ENCODE results near the gene GLCE.

Gene GLCE

DNA sequence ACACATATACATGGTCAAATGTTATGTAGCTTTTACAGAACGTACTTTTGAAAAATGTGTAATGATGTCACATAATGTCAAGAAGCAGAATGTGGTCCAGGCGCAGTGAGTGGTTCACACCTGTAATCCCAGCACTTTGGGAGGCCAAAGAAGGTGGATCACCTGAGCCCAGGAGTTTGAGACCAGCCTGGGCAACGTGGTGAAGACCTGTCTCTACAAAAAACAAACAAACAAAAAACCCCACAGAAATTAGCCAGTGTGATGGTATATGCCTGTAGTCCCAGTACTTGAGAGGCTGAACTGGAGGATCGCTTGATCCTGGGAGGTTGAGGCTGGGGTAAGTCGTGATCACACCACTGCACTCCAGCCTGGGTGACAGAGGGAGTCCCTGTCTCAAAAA, 15.9 kb upstream of the GLCE start:
- Histone ChIP-seq H3K27ac (no peak overlapping the region), H3K36me3 (replicated peaks) (no peaks in the 10 kb centered on the region), H3K4me3 (ENCODE audit: low read depth, low read length) (no peak overlapping the region), H3K27me3 (replicated peaks) (peaks cover 1% of the 10 kb centered on the region)
- no peak for DNase-seq
- in situ Hi-C loops (cut with HindIII; ENCODE audit: low pct_ligation_motif_present, low sequenced_read_pairs) = no loop called here
- TF ChIP-seq, protein P1, sequence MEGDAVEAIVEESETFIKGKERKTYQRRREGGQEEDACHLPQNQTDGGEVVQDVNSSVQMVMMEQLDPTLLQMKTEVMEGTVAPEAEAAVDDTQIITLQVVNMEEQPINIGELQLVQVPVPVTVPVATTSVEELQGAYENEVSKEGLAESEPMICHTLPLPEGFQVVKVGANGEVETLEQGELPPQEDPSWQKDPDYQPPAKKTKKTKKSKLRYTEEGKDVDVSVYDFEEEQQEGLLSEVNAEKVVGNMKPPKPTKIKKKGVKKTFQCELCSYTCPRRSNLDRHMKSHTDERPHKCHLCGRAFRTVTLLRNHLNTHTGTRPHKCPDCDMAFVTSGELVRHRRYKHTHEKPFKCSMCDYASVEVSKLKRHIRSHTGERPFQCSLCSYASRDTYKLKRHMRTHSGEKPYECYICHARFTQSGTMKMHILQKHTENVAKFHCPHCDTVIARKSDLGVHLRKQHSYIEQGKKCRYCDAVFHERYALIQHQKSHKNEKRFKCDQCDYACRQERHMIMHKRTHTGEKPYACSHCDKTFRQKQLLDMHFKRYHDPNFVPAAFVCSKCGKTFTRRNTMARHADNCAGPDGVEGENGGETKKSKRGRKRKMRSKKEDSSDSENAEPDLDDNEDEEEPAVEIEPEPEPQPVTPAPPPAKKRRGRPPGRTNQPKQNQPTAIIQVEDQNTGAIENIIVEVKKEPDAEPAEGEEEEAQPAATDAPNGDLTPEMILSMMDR (IDR thresholded peaks at IDR 0.05; ENCODE audit: low read depth, low read length, missing control alignments) = no peak

DNA sequence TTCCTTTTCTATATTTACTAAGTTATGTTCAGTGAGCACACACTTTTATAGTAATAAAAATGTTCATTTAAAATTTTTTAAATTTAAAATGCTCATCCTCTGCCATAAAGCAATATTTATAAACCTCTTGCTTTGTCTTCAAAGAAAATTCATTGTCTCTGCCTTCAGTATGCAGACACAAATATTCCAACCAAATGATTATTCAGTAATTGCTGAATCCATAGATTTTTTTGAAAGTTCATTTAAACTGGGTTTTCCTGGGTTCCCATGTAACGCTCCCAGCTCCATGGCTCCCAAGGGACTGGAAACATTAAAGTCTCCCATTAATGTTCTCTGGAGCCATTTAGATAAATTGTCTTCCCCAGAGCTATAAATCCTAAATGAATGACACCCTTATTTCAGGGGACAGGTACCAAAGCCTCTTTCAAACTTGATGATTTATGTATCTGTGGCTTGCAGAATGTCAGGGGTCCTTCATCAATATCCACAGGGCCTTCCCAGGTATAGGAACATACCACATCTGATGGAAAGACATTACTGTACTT, 15.2 kb upstream of the GLCE start:
- in situ Hi-C loops (cut with HindIII; ENCODE audit: low pct_ligation_motif_present, low sequenced_read_pairs) = no loop called here
- TF ChIP-seq, protein P1 (IDR thresholded peaks at IDR 0.05; ENCODE audit: low read depth, low read length, missing control alignments) = no peak
- no peaks in the 10 kb centered on the region for H3K36me3 ChIP-seq (replicated peaks)
- H3K27me3 ChIP-seq (replicated peaks) = no peaks in the 10 kb centered on the region
- no peak overlapping the region for H3K4me3 ChIP-seq (ENCODE audit: low read depth, low read length)
- H3K27ac ChIP-seq = no peak overlapping the region
- DNase-seq = no peak

DNA sequence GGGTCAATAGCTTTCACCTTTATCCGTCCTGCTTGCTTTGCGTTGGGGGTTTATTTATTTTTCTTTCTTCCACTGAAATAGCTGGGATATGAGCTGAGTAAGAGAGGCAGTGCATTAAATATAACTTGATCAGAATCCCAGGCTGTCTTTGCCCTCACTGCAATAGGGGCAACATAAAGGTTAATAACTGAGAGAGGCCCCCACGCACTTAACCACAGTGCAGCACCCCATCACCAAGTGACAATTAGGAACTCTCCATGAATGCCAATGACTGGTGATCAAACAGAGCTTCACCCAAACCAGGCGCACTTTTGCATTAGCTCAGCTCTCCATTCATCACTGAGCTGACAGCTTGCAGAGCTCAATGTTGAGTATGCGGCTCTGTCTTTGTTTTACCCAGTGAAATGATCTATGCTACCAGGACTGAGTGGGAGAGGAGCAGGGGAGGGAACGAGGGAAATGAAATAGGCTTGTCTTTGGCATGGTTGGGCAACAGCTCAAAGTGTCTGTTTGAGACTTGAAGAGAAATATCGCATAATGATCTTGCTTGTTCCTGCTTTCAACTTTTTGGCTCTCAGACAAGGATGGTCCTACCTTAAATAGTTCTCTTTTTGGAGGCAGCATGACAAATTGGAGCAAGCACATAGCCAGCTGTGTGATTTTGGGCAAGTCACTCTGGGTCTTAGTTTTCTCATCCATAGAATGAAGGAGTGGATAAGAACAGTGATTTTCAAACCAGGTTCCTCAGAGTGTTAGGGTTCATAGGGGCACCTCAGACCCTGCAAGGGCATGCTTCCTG, 14.5 kb upstream of the GLCE start:
- TF ChIP-seq, protein P1 (IDR thresholded peaks at IDR 0.05; ENCODE audit: low read depth, low read length, missing control alignments) = no peak
- DNase-seq = no peak
- Histone ChIP-seq H3K27me3 (replicated peaks) (no peaks in the 10 kb centered on the region), H3K27ac (no peak overlapping the region), H3K4me3 (ENCODE audit: low read depth, low read length) (no peak overlapping the region), H3K36me3 (replicated peaks) (no peaks in the 10 kb centered on the region)
- in situ Hi-C loops (cut with HindIII; ENCODE audit: low pct_ligation_motif_present, low sequenced_read_pairs) = no loop called here

DNA sequence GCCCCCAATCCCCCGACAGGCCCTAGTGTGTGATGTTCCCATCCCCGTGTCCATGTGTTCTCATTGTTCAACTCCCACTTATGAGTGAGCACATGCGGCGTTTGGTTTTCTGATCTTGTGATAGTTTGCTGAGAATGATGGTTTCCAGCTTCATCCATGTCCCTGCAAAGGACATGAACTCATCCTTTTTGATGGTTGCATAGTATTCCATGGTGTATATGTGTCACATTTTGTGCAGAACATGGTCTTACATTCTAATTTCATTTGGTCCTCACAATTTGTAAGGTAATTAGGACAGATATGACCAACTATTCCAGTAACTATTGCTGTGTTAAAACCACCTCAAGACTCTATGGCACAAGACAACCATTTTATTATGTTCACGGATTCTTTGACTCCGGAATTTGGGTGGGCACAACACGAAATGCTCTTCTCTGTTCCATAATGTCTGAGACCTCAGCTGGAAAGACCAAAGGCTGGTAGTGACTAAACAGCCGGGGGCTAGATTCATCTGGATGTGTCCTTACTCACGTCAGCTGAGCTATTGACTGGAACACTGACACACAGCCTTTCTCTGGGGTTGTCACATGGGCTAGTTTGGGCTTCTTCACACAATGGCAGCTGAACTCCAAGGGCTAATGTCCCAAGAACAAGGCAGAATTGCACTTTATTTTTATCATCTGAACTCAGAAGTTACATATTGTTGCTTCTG, 13.6 kb upstream of the GLCE start:
- Histone ChIP-seq H3K27me3 (replicated peaks) (no peaks in the 10 kb centered on the region), H3K36me3 (replicated peaks) (no peaks in the 10 kb centered on the region), H3K4me3 (ENCODE audit: low read depth, low read length) (no peak overlapping the region), H3K27ac (no peak overlapping the region)
- in situ Hi-C loops (cut with HindIII; ENCODE audit: low pct_ligation_motif_present, low sequenced_read_pairs) = no loop called here
- TF ChIP-seq, protein P1 (IDR thresholded peaks at IDR 0.05; ENCODE audit: low read depth, low read length, missing control alignments) = no peak
- no peak for DNase-seq

DNA sequence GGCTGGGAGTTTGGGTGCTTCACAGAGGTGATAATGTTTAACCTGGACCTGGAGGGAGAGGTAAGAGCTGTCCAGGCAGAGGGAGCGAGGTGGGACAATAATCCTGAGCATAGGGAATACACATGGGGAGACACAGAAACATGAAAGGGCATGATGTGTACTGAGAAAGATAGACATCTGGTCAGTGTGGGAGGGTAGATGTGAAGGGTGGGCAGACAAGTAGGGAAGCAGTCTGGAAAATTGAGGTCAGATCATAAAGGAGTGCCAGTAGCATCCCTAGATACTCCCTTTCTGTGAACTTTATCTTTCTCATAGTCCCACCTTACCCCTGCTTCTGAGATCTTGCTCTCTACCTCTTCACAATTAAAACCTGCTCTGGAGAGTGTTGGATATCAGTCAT, 12.0 kb upstream of the GLCE start:
- Histone ChIP-seq H3K27me3 (replicated peaks) (no peaks in the 10 kb centered on the region), H3K36me3 (replicated peaks) (no peaks in the 10 kb centered on the region), H3K27ac (no peak overlapping the region), H3K4me3 (ENCODE audit: low read depth, low read length) (no peak overlapping the region)
- in situ Hi-C loops (cut with HindIII; ENCODE audit: low pct_ligation_motif_present, low sequenced_read_pairs) = no loop called here
- no peak for DNase-seq
- TF ChIP-seq, protein P1 (IDR thresholded peaks at IDR 0.05; ENCODE audit: low read depth, low read length, missing control alignments) = no peak

Measured in brain microvascular endothelial cell (primary cell).